Left lung (tissue), 10 donors: ENCODE data around the gene TCERG1. TPM values are rescaled to one million over a fixed set of nuclear protein-coding genes. Genes with fewer than 3 reads are reported as not detected.

Source experiments
- ATAC-seq: fragments of 200-7000 bp; cut with Tn5 transposase; one replicate; pipeline ENCODE4 v1.9.1; 2020; ENCODE audit warnings: moderate library complexity
- DNase-seq, 4 donors: peaks; one replicate each; pipeline ENCODE4 v3.0.0-alpha.2; 2013 to 2020
- H3K27ac ChIP-seq, 2 donors: fragments of 200-600 bp; sonication (generic) in 1 of 2; one replicate each; pipeline versions ENCODE4 v1.5.0 to v1.8.0; 2020 to 2021
- H3K27me3 ChIP-seq, 2 donors: fragments of 200-600 bp; sonication (generic) in 1 of 2; one replicate each; pipeline versions ENCODE4 v1.5.0 to v1.8.0; 2020 to 2021
- H3K36me3 ChIP-seq, 2 donors: fragments of 200-600 bp; sonication (generic) in 1 of 2; one replicate each; pipeline versions ENCODE4 v1.5.0 to v1.8.0; 2020 to 2021
- H3K4me1 ChIP-seq, 2 donors: fragments of 200-600 bp; one replicate each; pipeline ENCODE4 v1.8.0; 2021
- H3K4me3 ChIP-seq, 2 donors: fragments of 200-600 bp; sonication (generic) in 1 of 2; one replicate each; pipeline versions ENCODE4 v1.5.0 to v1.8.0; 2020 to 2021; ENCODE audit warnings: mild to moderate bottlenecking in 1 of 2
- H3K9me3 ChIP-seq, 2 donors: fragments of 200-600 bp; sonication (generic) in 1 of 2; one replicate each; pipeline versions ENCODE4 v1.5.0 to v1.8.0; 2020 to 2021
- intact Hi-C, 2 donors: fragments of 100-400 bp; cut with DNase I; formaldehyde crosslinking; loops; one replicate each; pipeline versions ENCODE4 v1.11.2 to v1.14.2; 2022
- polyA plus RNA-seq, 6 donors: library from polyadenylated mRNA; unstranded; fragments of 120-200 nt; gene quantifications; one replicate each; pipeline ENCODE4 v1.2.1, GENCODE V29; 2013; ENCODE audit not compliant: insufficient read length in 6 of 6
- total RNA-seq, 2 donors: library from RNA; stranded (reverse); fragmentation: NEBNext Ultra II Directional; extraction: Animal tissue kit (Norgen Biotek cat#: 25700); gene quantifications; one replicate each; pipeline ENCODE4 v1.2.1, GENCODE V29; 2021
- TF ChIP-seq, protein P1 (sequence below), 2 donors: fragments of 200-600 bp; sonication (generic) in 1 of 2; IDR thresholded peaks; one replicate each; pipeline versions ENCODE4 v1.5.0 to v1.8.0; 2021; ENCODE audit warnings: antibody characterized with exemption in 2 of 2
- donor health status: DM: no; HTN: yes; CAD: no.
- donor health status: DM: no; HTN: no; CAD: no.

The TCERG1 gene
- total and polyA plus RNA-seq, 8 donors, result 34.0 to 163 (median 145) TPM

DNA sequence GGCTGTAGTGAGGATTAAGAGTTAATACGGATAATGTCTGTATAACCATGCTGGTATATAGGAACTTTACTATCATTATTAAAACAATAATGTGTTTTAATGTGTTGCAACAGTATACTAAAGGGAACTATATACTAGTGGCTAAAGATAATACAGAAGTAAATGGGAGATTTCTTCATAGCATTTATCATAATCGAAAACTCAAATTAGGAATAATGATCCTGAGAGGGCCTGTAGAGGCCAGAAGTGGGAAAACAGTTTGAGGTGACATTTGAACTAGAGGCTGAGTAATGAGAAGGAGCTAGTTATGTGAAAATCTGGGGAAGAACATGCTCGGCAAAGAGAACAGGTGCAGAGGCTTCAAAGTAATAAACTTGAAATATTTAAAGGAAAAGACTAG, 2.9 kb downstream of the TCERG1 start:
- ATAC-seq (no peak), DNase-seq (no peak)
- Histone ChIP-seq H3K4me1 (peaks cover 20 to 36% of the 10 kb centered on the region in 2 donors), H3K4me3 (no peak overlapping the region), H3K36me3 (peaks cover 0 to 2% of the 10 kb centered on the region in 2 donors), H3K27me3 (no peaks in the 10 kb centered on the region), H3K9me3 (no peaks in the 10 kb centered on the region), H3K27ac (no peak overlapping the region)
- TF ChIP-seq, protein P1, sequence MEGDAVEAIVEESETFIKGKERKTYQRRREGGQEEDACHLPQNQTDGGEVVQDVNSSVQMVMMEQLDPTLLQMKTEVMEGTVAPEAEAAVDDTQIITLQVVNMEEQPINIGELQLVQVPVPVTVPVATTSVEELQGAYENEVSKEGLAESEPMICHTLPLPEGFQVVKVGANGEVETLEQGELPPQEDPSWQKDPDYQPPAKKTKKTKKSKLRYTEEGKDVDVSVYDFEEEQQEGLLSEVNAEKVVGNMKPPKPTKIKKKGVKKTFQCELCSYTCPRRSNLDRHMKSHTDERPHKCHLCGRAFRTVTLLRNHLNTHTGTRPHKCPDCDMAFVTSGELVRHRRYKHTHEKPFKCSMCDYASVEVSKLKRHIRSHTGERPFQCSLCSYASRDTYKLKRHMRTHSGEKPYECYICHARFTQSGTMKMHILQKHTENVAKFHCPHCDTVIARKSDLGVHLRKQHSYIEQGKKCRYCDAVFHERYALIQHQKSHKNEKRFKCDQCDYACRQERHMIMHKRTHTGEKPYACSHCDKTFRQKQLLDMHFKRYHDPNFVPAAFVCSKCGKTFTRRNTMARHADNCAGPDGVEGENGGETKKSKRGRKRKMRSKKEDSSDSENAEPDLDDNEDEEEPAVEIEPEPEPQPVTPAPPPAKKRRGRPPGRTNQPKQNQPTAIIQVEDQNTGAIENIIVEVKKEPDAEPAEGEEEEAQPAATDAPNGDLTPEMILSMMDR (IDR thresholded peaks at IDR 0.05), result no peak
- intact Hi-C loops, result no loop called here

DNA sequence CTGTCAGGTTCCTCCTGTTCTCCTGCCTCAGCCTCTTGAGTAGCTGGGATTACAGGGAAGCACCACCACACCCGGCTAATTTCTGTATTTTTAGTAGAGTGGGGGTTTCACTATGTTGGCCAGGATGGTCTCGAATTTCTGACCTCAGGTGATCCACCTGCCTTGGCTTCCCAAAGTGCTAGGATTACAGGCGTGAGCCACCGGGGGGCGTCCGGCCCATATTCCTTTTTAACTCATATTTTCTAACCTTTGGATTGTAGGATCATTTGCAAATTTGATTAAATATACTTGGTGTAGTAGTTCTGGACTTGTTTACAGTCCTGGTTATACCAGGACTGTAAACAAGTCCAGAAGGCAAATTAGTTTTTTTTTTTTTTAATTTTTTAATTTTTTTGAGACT, 4.3 kb downstream of the TCERG1 start:
- Histone ChIP-seq H3K27me3 (no peaks in the 10 kb centered on the region), H3K36me3 (peaks cover 0 to 16% of the 10 kb centered on the region in 2 donors), H3K4me1 (peaks cover 20 to 36% of the 10 kb centered on the region in 2 donors), H3K4me3 (no peak overlapping the region), H3K9me3 (no peaks in the 10 kb centered on the region), H3K27ac (no peak overlapping the region)
- ATAC-seq (no peak), DNase-seq (no peak)
- intact Hi-C loops, result no loop called here
- TF ChIP-seq, protein P1 (IDR thresholded peaks at IDR 0.05), result no peak

DNA sequence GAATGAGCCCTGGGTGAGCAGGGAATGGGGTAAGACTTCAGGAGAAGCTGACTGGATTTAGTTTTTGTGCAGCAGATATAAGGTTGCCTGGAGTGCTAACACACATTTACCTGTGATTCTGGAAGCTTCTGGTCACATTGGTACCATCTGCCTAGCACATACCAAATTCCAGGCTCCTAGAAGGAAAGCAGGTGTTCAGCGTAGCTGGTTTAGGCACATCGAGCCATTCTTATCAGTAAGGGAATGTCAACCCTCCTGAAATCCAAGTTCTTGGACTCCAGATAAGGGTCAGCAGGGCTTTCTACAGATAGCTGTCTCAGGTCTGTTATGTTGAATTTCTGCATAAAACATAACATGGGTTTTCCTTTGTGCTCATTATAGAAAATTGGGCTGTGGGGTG, 10.3 kb downstream of the TCERG1 start:
- H3K27ac ChIP-seq, result no peak overlapping the region
- intact Hi-C loops, result no loop called here
- no peaks in the 10 kb centered on the region for H3K27me3 ChIP-seq
- H3K9me3 ChIP-seq, result no peaks in the 10 kb centered on the region
- TF ChIP-seq, protein P1 (IDR thresholded peaks at IDR 0.05), result no peak
- no peak for ATAC-seq
- H3K36me3 ChIP-seq, result peaks cover 4 to 70% of the 10 kb centered on the region in 2 donors
- no peaks in the 10 kb centered on the region for H3K4me1 ChIP-seq
- H3K4me3 ChIP-seq, result no peak overlapping the region
- no peak for DNase-seq

DNA sequence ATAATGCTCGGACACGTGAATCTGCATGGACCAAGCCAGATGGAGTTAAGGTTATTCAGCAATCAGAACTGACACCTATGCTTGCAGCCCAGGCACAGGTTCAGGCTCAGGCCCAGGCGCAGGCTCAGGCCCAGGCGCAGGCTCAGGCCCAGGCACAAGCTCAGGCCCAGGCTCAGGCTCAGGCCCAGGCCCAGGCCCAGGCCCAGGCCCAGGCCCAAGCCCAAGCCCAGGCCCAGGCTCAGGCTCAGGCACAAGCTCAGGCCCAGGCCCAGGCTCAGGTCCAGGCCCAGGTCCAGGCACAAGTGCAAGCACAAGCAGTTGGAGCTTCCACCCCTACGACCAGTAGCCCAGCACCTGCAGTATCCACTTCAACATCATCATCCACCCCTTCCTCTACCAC, 11.8 kb downstream of the TCERG1 start:
- peaks cover 4 to 83% of the 10 kb centered on the region in 2 donors for H3K36me3 ChIP-seq
- H3K27ac ChIP-seq, result no peak overlapping the region

DNA sequence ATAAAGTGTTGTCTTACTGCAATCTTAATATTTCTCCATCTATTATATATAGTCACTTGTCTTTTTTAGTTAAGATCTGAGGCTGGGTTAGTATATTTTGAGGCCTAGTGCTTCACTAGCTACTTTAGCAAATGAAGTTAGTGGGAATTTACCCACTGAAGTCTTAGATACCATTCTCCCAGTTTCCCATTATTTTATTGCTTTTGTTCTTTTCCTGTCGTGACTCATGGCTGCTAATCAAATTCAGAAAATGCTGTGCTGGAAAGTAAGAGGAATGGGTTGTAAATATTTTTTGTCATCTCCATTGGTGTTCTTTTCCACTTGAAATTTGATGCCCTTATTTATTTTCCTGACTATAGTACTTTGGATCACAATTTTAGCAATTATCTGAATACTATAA, 14.2 kb downstream of the TCERG1 start:
- Histone ChIP-seq H3K27ac (no peak overlapping the region), H3K27me3 (no peaks in the 10 kb centered on the region), H3K9me3 (no peaks in the 10 kb centered on the region), H3K4me1 (no peaks in the 10 kb centered on the region), H3K36me3 (peaks cover 4 to 86% of the 10 kb centered on the region in 2 donors), H3K4me3 (no peak overlapping the region)
- ATAC-seq (no peak), DNase-seq (no peak)
- TF ChIP-seq, protein P1 (IDR thresholded peaks at IDR 0.05), result no peak
- intact Hi-C loops, result no loop called here

More for the DNA sequence above, 11.8 kb downstream of the TCERG1 start:
- Histone ChIP-seq H3K4me3 (no peak overlapping the region), H3K4me1 (no peaks in the 10 kb centered on the region), H3K27me3 (no peaks in the 10 kb centered on the region), H3K9me3 (no peaks in the 10 kb centered on the region)
- DNase-seq (no peak), ATAC-seq (no peak)
- TF ChIP-seq, protein P1 (IDR thresholded peaks at IDR 0.05), result no peak
- intact Hi-C loops, result no loop called here
